Pons (tissue), 1 donor: ENCODE measurements around the gene SLC43A1.

Source experiments
- DNase-seq: peaks from one replicate; pipeline ENCODE4 v3.0.0-alpha.2; 2016; ENCODE audit warnings: low spot score

SLC43A1 gene

GRCh38 chr11:57497303-57498247 is 17.9 kb downstream of the SLC43A1 start:
- DNase-seq = no peak

- DNase-seq = no peak
These were observed 19.2 kb downstream of the SLC43A1 start for GRCh38 chr11:57496109-57496820.

- peak; percentile 48 for DNase-seq
These were observed 21.7 kb downstream of the SLC43A1 start for GRCh38 chr11:57493507-57494503.

GRCh38 chr11:57491371-57492061 is 24.0 kb downstream of the SLC43A1 start:
- no peak for DNase-seq

- DNase-seq = no peak
These were observed 24.9 kb downstream of the SLC43A1 start for GRCh38 chr11:57490456-57491248.

GRCh38 chr11:57487920-57488659 is 27.4 kb downstream of the SLC43A1 start:
- DNase-seq = no peak

GRCh38 chr11:57487021-57487778 is 28.3 kb downstream of the SLC43A1 start:
- no peak for DNase-seq

GRCh38 chr11:57485217-57485990 is 30.1 kb downstream of the SLC43A1 start:
- no peak for DNase-seq

- no peak for DNase-seq
These were observed 31.3 kb downstream of the SLC43A1 start for GRCh38 chr11:57484141-57484710.

GRCh38 chr11:57483562-57483918 is 32.0 kb downstream of the SLC43A1 start:
- DNase-seq = no peak

GRCh38 chr11:57482782-57483561 is 32.5 kb downstream of the SLC43A1 start:
- DNase-seq = no peak

- no peak for DNase-seq
These were observed 33.4 kb downstream of the SLC43A1 start for GRCh38 chr11:57481915-57482781.

- no peak for DNase-seq
These were observed 34.2 kb downstream of the SLC43A1 start for GRCh38 chr11:57481315-57481714.

GRCh38 chr11:57480409-57481137 is 34.9 kb downstream of the SLC43A1 start:
- DNase-seq = no peak

- DNase-seq = no peak
These were observed 35.6 kb downstream of the SLC43A1 start for GRCh38 chr11:57479911-57480310.
